Gastrocnemius medialis (tissue), 4 donors: Measurements from ENCODE around the gene METTL9. TPM values are rescaled to one million over a fixed set of nuclear protein-coding genes. Genes with fewer than 3 reads are reported as not detected.
"Not testable (repeated sequence)": the region's sequence is repeated elsewhere in the genome, so short reads cannot be mapped to it uniquely, and the experiment has no call there.

ENCODE experiments used
- ATAC-seq, 2 donors: fragments of 150-250 bp; one replicate each; pipeline ENCODE4 v1.9.1; 2016
- DNase-seq, 2 donors: peaks; one replicate each; pipeline ENCODE4 v3.0.0-alpha.2; 2019
- H3K27ac ChIP-seq, 4 donors: fragments of 200-600 bp; sonication (generic); 1 replicate in 1 of 4; 2 replicates in 3 of 4; pipeline ENCODE4 v1.5.1; 2016 to 2018; ENCODE audit warnings: mild to moderate bottlenecking in 2 of 4, moderate library complexity in 1 of 4
- H3K27me3 ChIP-seq, 3 donors: fragments of 200-600 bp; sonication (generic) in 2 of 3; 1 replicate in 1 of 3; 2 replicates in 2 of 3; pipeline versions ENCODE4 v1.5.1 to v1.6.0; 2016 to 2019; ENCODE audit warnings: mild to moderate bottlenecking in 1 of 3, moderate library complexity in 1 of 3
- H3K36me3 ChIP-seq, 2 donors: fragments of 200-600 bp; sonication (generic) in 1 of 2; one replicate each; pipeline ENCODE4 v1.5.1; 2017 to 2018
- H3K4me1 ChIP-seq, 2 donors: fragments of 200-600 bp; sonication (generic) in 1 of 2; one replicate each; pipeline ENCODE4 v1.5.1; 2016 to 2017; ENCODE audit warnings: mild to moderate bottlenecking in 2 of 2
- H3K4me3 ChIP-seq, 4 donors: fragments of 200-600 bp; sonication (generic) in 3 of 4; 1 replicate in 1 of 4; 2 replicates in 3 of 4; pipeline ENCODE4 v1.5.1; 2016 to 2019; ENCODE audit warnings: mild to moderate bottlenecking in 2 of 4
- H3K9me3 ChIP-seq, 3 donors: fragments of 200-600 bp; sonication (generic) in 2 of 3; 1 replicate in 1 of 3; 2 replicates in 2 of 3; pipeline ENCODE4 v1.5.1; 2016 to 2019
- CTCF ChIP-seq, 5 experiments: fragments of 450-650 bp in 3 of 5; fragments of 200-600 bp in 2 of 5; sonication (generic) in 2 of 5; IDR thresholded peaks in 4 of 5; conservative IDR thresholded peaks in 1 of 5; 1 replicate in 4 of 5; 2 replicates in 1 of 5; pipeline ENCODE4 v1.5.1; 2016 to 2019; ENCODE audit warnings: antibody characterized with exemption in 5 of 5, mild to moderate bottlenecking in 3 of 5, moderate library complexity in 3 of 5
- POLR2A ChIP-seq, 2 donors: fragments of 450-650 bp; IDR thresholded peaks; one replicate each; pipeline ENCODE4 v1.6.1; 2017; ENCODE audit warnings: antibody characterized with exemption in 2 of 2, mild to moderate bottlenecking in 2 of 2, moderate library complexity in 2 of 2
- in situ Hi-C, 4 donors: fragments of 200-750 bp; cut with MboI; loops; one replicate each; pipeline versions ENCODE4 v1.15.0 to v1.8.0; 2017; ENCODE audit warnings: low sequenced_read_pairs in 4 of 4
- intact Hi-C: fragments of 100-400 bp; cut with DNase I; formaldehyde crosslinking; loops from one replicate; pipeline ENCODE4 v1.15.1; 2023; ENCODE audit warnings: low total_unique reads
- total RNA-seq, 4 donors: library from RNA; depleted of rRNA; stranded (reverse); fragments of >200 nt; gene quantifications; one replicate each; pipeline versions ENCODE4 v1.1.0 to v1.2.3, GENCODE V29; 2016

The METTL9 gene
- total RNA-seq, 4 donors from 2014 or later, result 87.2 to 109 (median 96.8) TPM

- H3K4me1 ChIP-seq, result peaks cover 0 to 3% of the 10 kb centered on the region in 2 donors
- no peak overlapping the region for H3K27ac ChIP-seq
- H3K36me3 ChIP-seq, result no peaks in the 10 kb centered on the region
- TF ChIP-seq CTCF (IDR thresholded peaks at IDR 0.05 in 4 of 5, conservative IDR thresholded peaks at IDR 0.05 in 1 of 5) (no peak), POLR2A (IDR thresholded peaks at IDR 0.05) (no peak)
- no peak for DNase-seq
- H3K27me3 ChIP-seq, result peaks cover 6 to 21% (median 21%) of the 10 kb centered on the region in 3 donors
- no peak overlapping the region for H3K4me3 ChIP-seq
- intact Hi-C loops (no loop called here), in situ Hi-C loops (no loop called here)
- no peaks in the 10 kb centered on the region for H3K9me3 ChIP-seq
- ATAC-seq, result no peak
Measured at GRCh38 chr16:21667575-21667974, 68.2 kb downstream of the METTL9 start.

- H3K4me1 ChIP-seq, result no peaks in the 10 kb centered on the region
- intact Hi-C loops (no loop called here), in situ Hi-C loops (no loop called here)
- H3K9me3 ChIP-seq, result no peaks in the 10 kb centered on the region
- H3K36me3 ChIP-seq, result no peaks in the 10 kb centered on the region
- ATAC-seq (no peak), DNase-seq (no peak)
- no peak overlapping the region for H3K4me3 ChIP-seq
- TF ChIP-seq POLR2A (IDR thresholded peaks at IDR 0.05) (no peak), CTCF (IDR thresholded peaks at IDR 0.05 in 4 of 5, conservative IDR thresholded peaks at IDR 0.05 in 1 of 5) (no peak)
- peaks cover 0 to 3% (median 0%) of the 10 kb centered on the region in 3 donors for H3K27me3 ChIP-seq
- no peak overlapping the region for H3K27ac ChIP-seq
Measured at GRCh38 chr16:21673469-21673868, 74.1 kb downstream of the METTL9 start.

DNA sequence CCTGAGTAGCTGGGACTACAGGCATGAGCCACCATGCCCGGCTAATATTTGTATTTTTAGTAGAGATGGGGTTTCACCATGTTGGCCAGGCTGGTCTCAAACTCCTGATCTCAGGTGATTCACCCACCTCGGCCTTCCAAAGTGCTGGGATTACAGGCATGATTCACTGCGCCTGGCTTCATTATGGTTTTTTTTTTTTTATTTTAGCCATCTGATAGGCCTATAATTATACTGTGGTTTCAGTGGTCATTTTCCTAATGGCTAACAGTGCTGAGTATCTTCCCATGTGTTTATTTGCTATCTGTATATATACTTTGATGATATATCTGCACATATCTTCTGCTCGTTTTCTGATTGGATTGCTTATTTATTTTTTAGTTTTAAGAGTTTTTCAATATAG is 75.1 kb downstream of the METTL9 start:
- H3K4me3 ChIP-seq, H3K4me1 ChIP-seq, H3K27me3 ChIP-seq, intact Hi-C loops, in situ Hi-C loops, H3K27ac ChIP-seq, H3K36me3 ChIP-seq, ATAC-seq, DNase-seq, H3K9me3 ChIP-seq: not testable (repeated sequence)

- H3K4me1 ChIP-seq, H3K27me3 ChIP-seq, DNase-seq, H3K4me3 ChIP-seq, H3K27ac ChIP-seq, ATAC-seq, H3K9me3 ChIP-seq, H3K36me3 ChIP-seq, in situ Hi-C loops, intact Hi-C loops: not testable (repeated sequence)
Measured at GRCh38 chr16:21680714-21681113, 81.3 kb downstream of the METTL9 start.

GRCh38 chr16:21683184-21683583 is 83.8 kb downstream of the METTL9 start:
- Histone ChIP-seq H3K36me3 (no peaks in the 10 kb centered on the region), H3K27me3 (no peaks in the 10 kb centered on the region), H3K27ac (no peak overlapping the region), H3K4me3 (no peak overlapping the region), H3K4me1 (no peaks in the 10 kb centered on the region), H3K9me3 (no peaks in the 10 kb centered on the region)
- ATAC-seq, result no peak
- in situ Hi-C loops (no loop called here), intact Hi-C loops (no loop called here)
- TF ChIP-seq CTCF (IDR thresholded peaks at IDR 0.05 in 4 of 5, conservative IDR thresholded peaks at IDR 0.05 in 1 of 5) (no peak), POLR2A (IDR thresholded peaks at IDR 0.05) (no peak)
- DNase-seq, result no peak

GRCh38 chr16:21684199-21684598 is 84.8 kb downstream of the METTL9 start:
- in situ Hi-C loops (no loop called here), intact Hi-C loops (no loop called here)
- no peak overlapping the region for H3K27ac ChIP-seq
- H3K4me1 ChIP-seq, result no peaks in the 10 kb centered on the region
- H3K36me3 ChIP-seq, result no peaks in the 10 kb centered on the region
- no peaks in the 10 kb centered on the region for H3K9me3 ChIP-seq
- no peaks in the 10 kb centered on the region for H3K27me3 ChIP-seq
- ATAC-seq (no peak), DNase-seq (no peak)
- TF ChIP-seq POLR2A (IDR thresholded peaks at IDR 0.05) (no peak), CTCF (IDR thresholded peaks at IDR 0.05 in 4 of 5, conservative IDR thresholded peaks at IDR 0.05 in 1 of 5) (no peak)
- H3K4me3 ChIP-seq, result no peak overlapping the region
